GM12878 (cell line): ENCODE measurements around the gene TBC1D1. TPM values are rescaled to one million over a fixed set of nuclear protein-coding genes. Genes with fewer than 3 reads are reported as not detected.

Experiments
- ATAC-seq: fragments of 200-7000 bp; cut with Tn5 transposase; 3 replicates; pipeline ENCODE4 v1.9.1; 2020; ENCODE audit warnings: mild to moderate bottlenecking, moderate library complexity
- BruUV-seq: library from RNA; stranded (reverse); fragments of 400-500 nt; replicated peaks from 2 replicates; lab custom pipeline; 2021; lab: Mats Ljungman, UMichigan
- CTCF ChIA-PET: fragments of 300-600 bp; sonication (Branson Sonifier 250); formaldehyde crosslinking; extraction: SDS; loops from one replicate; lab custom pipeline; 2021; ENCODE audit warnings: inconsistent platforms; lab: Yijun Ruan, JAX
- POLR2A ChIA-PET: fragments of 350-600 bp; formaldehyde crosslinking; extraction: SDS; loops from one replicate; lab custom pipeline; 2021; ENCODE audit warnings: inconsistent platforms; lab: Charles Lee
- RAD21 ChIA-PET: fragments of 300-600 bp; sonication (Branson Sonifier 250); formaldehyde crosslinking; loops from one replicate; lab custom pipeline; 2023; ENCODE audit warnings: antibody characterized with exemption; ENCODE audit not compliant: unreplicated experiment; lab: Charles Lee
- SMC1A ChIA-PET: fragments of 300-600 bp; sonication (Branson Sonifier 250); formaldehyde crosslinking; loops from one replicate; lab custom pipeline; 2023; ENCODE audit not compliant: unreplicated experiment, uncharacterized antibody; lab: Charles Lee
- DNase-seq: peaks from one replicate; pipeline ENCODE4 v3.0.0-alpha.2; 2011; ENCODE audit warnings: low read depth, low spot score
- FAIRE-seq: peaks from 3 replicates; lab custom pipeline; 2011; peaks lifted over from hg19 to GRCh38; lab: Jason Lieb, UNC
- H2AFZ ChIP-seq: 2 replicates; pipeline ENCODE4 v1.6.0; 2011; ENCODE audit warnings: low read depth, low read length, control low read depth; ENCODE audit not compliant: control insufficient read depth
- H3K27ac ChIP-seq: 2 replicates; pipeline ENCODE4 v1.5.1; 2011; ENCODE audit warnings: control low read depth; ENCODE audit not compliant: control insufficient read depth, insufficient read depth
- H3K27me3 ChIP-seq, 2 experiments: replicated peaks in 1 of 2; 2 replicates each; pipeline versions ENCODE4 v1.6.0 to v1.6.1; 2011; ENCODE audit warnings: low read length in 1 of 2; ENCODE audit not compliant: control insufficient read depth in 2 of 2, insufficient read depth in 2 of 2
- H3K36me3 ChIP-seq, 2 experiments: 2 replicates each; pipeline ENCODE4 v1.5.1; 2011; ENCODE audit warnings: low read length in 1 of 2; ENCODE audit not compliant: control insufficient read depth in 2 of 2, insufficient read depth in 2 of 2
- H3K4me1 ChIP-seq: 2 replicates; pipeline ENCODE4 v1.6.1; 2011; ENCODE audit warnings: mild to moderate bottlenecking, low read length, moderate library complexity, mixed read lengths; ENCODE audit not compliant: control insufficient read depth, insufficient read depth
- H3K4me2 ChIP-seq: 2 replicates; pipeline ENCODE4 v1.6.0; 2011; ENCODE audit warnings: control low read depth; ENCODE audit not compliant: control insufficient read depth, insufficient read depth
- H3K4me3 ChIP-seq: fragments of 200-600 bp; sonication (generic); 2 replicates; pipeline ENCODE4 v1.5.1; 2016
- H3K79me2 ChIP-seq: 2 replicates; pipeline ENCODE4 v1.6.0; 2011; ENCODE audit warnings: low read length; ENCODE audit not compliant: control insufficient read depth, insufficient read depth
- H3K9ac ChIP-seq: 2 replicates; pipeline ENCODE4 v1.8.0; 2011; ENCODE audit warnings: low read length, control low read depth, mixed read lengths; ENCODE audit not compliant: control insufficient read depth, insufficient read depth
- H3K9me3 ChIP-seq: replicated peaks from 3 replicates; pipeline ENCODE4 v1.5.1; 2011; ENCODE audit warnings: mild to moderate bottlenecking, low read length; ENCODE audit not compliant: control insufficient read depth, insufficient read depth
- H4K20me1 ChIP-seq: 2 replicates; pipeline ENCODE4 v1.6.0; 2011; ENCODE audit not compliant: control insufficient read depth, insufficient read depth
- ATF3 ChIP-seq: IDR thresholded peaks from 2 replicates; pipeline ENCODE4 v1.6.1; 2011; ENCODE audit warnings: low read depth, mild to moderate bottlenecking, low read length, moderate library complexity, borderline replicate concordance; ENCODE audit errors: extremely low read depth
- BACH1 ChIP-seq: fragments of 450-650 bp; IDR thresholded peaks from 2 replicates; pipeline ENCODE4 v1.6.1; 2017; ENCODE audit warnings: mild to moderate bottlenecking, borderline replicate concordance
- BHLHE40 ChIP-seq, 2 experiments: fragments of 450-650 bp in 1 of 2; IDR thresholded peaks; 2 replicates each; pipeline ENCODE4 v1.6.1; 2011 to 2017; ENCODE audit warnings: low read depth in 2 of 2, borderline replicate concordance in 1 of 2, improper control_type of control experiment in 1 of 2, low read length in 1 of 2, mild to moderate bottlenecking in 1 of 2
- CBFB ChIP-seq: IDR thresholded peaks from 2 replicates; pipeline ENCODE4 v1.6.1; 2016; ENCODE audit warnings: antibody characterized with exemption, low read depth
- CHD2 ChIP-seq: IDR thresholded peaks from 2 replicates; pipeline ENCODE4 v1.6.1; 2011; ENCODE audit warnings: low read depth, low read length, improper control_type of control experiment, borderline replicate concordance
- CREM ChIP-seq: IDR thresholded peaks from 2 replicates; pipeline ENCODE4 v1.6.1; 2014; ENCODE audit warnings: antibody characterized with exemption, low read depth
- MYC ChIP-seq: IDR thresholded peaks from 2 replicates; pipeline ENCODE4 v1.6.1; 2011; ENCODE audit warnings: mild to moderate bottlenecking, low read length, moderate library complexity, inconsistent platforms; ENCODE audit not compliant: insufficient read depth, insufficient replicate concordance, insufficient read length, severe bottlenecking
- NFIC ChIP-seq: IDR thresholded peaks from 2 replicates; pipeline ENCODE4 v1.6.1; 2012; ENCODE audit warnings: low read depth, mild to moderate bottlenecking, inconsistent platforms, low read length, moderate library complexity
- NFXL1 ChIP-seq: fragments of 450-650 bp; IDR thresholded peaks from 2 replicates; pipeline ENCODE4 v1.6.1; 2017; ENCODE audit warnings: antibody characterized with exemption, mild to moderate bottlenecking, borderline replicate concordance
- ZBTB33 ChIP-seq: fragments of 450-650 bp; IDR thresholded peaks from 2 replicates; pipeline ENCODE4 v1.6.1; 2017; ENCODE audit warnings: mild to moderate bottlenecking
- ZNF274 ChIP-seq: IDR thresholded peaks from one replicate; pipeline ENCODE4 v1.8.0; 2011; ENCODE audit not compliant: insufficient read length, insufficient read depth
- WGBS: methylation state at CpG from one replicate; pipeline ENCODE4 v1.1.6; 2016; ENCODE audit warnings: low lambda C conversion rate; ENCODE audit not compliant: insufficient replicate concordance, insufficient coverage; ENCODE audit errors: missing lambda C conversion rate; 5-methylcytosine and 5-hydroxymethylcytosine counted together
- in situ Hi-C: fragments of 300-500 bp; cut with MboI; formaldehyde crosslinking; loops from 9 replicates; pipeline ENCODE4 v1.14.3; 2018; ENCODE audit warnings: mixed read lengths
- intact Hi-C: fragments of 100-400 bp; cut with micrococcal nuclease; formaldehyde crosslinking; loops from one replicate; pipeline ENCODE4 v1.14.2; 2022; ENCODE audit not compliant: unreplicated experiment
- polyA plus RNA-seq, 11 experiments: library from polyadenylated mRNA; depleted of rRNA in 4 of 11; unstranded in 6 of 11; stranded (reverse) in 5 of 11; fragments of >200 nt; fragmentation: Nextera tagmentation in 4 of 11; fragmentation: Illumina TruSeq in 1 of 11; extraction: Ambion mirVana in 4 of 11; extraction: Trizol in 1 of 11; gene quantifications; 1 replicate in 1 of 11; 2 replicates in 10 of 11; pipeline versions ENCODE4 v1.2.1 to v1.2.3, GENCODE V29; 2011 to 2016; ENCODE audit warnings: inconsistent platforms in 2 of 11, missing spikeins in 2 of 11, low read depth in 1 of 11
- total RNA-seq, 4 experiments: library from RNA; depleted of rRNA in 3 of 4; stranded (reverse); fragments of >200 nt in 3 of 4; fragmentation: Illumina TruSeq in 1 of 4; extraction: Trizol in 1 of 4; gene quantifications; 2 replicates each; pipeline versions ENCODE4 v1.2.1 to v1.2.3, GENCODE V29; 2013 to 2021
- TF ChIP-seq, protein P1 (sequence below): fragments of 450-650 bp; IDR thresholded peaks from 2 replicates; pipeline ENCODE4 v1.6.1; 2017; ENCODE audit warnings: antibody characterized with exemption, mild to moderate bottlenecking, moderate library complexity
- TF ChIP-seq, protein P2 (sequence below): fragments of 450-650 bp; formaldehyde crosslinking; IDR thresholded peaks from 2 replicates; pipeline ENCODE4 v1.4.0; 2022; ENCODE audit warnings: mild to moderate bottlenecking, moderate library complexity

Gene TBC1D1
- total and polyA plus RNA-seq, 10 of the 15 experiments (the other 5 are each of a cell fraction or from before 2014, with no cell fraction given): 5.3 to 102 (median 57.8) TPM

GRCh38 chr4:37991623-37992410 lies 100.9 kb downstream of the TBC1D1 start:
- peaks cover 2% of the 10 kb centered on the region; the same call in 1 of the 2 replicates for H3K79me2 ChIP-seq
- no peaks in the 10 kb centered on the region for H4K20me1 ChIP-seq
- H3K36me3 ChIP-seq: peaks cover 0 to 2% of the 10 kb centered on the region in 2 experiments; a peak in 2 of 4 replicates
- no peak overlapping the region for H3K4me3 ChIP-seq
- H3K4me2 ChIP-seq: no peak overlapping the region
- TSS peak; percentile 20 for BruUV-seq
- H3K9ac ChIP-seq: no peak overlapping the region
- POLR2A ChIA-PET: interaction anchor here (0.9 kb wide), 1 partner anchor 39 kb away, joined by 3 read pairs; no protein-coding TSS in a partner anchor
- WGBS: 96% methylated on average over 8 of the region's 8 CpGs
- ATAC-seq (no peak), DNase-seq (no peak), FAIRE-seq (no peak)
- no peaks in the 10 kb centered on the region for H3K9me3 ChIP-seq
- H2AFZ ChIP-seq: no peak overlapping the region
- SMC1A ChIA-PET: interaction anchor here (0.6 kb wide), 1 partner anchor 39 kb away, joined by 3 read pairs; no protein-coding TSS in a partner anchor
- H3K4me1 ChIP-seq: peaks cover 9% of the 10 kb centered on the region; the same call in 1 of the 2 replicates
- CTCF ChIA-PET: interaction anchor here (0.6 to 2.4 kb wide), 5 partner anchors 13 to 1353 kb away, joined by 3 to 11 read pairs (median 3); no protein-coding TSS in a partner anchor
- H3K27ac ChIP-seq: no peak overlapping the region
- in situ Hi-C loops: no loop called here
- intact Hi-C loops: no loop called here
- RAD21 ChIA-PET: interaction anchor here (0.6 kb wide), 1 partner anchor 7 kb away, joined by 3 read pairs; no protein-coding TSS in a partner anchor
- no peaks in the 10 kb centered on the region for H3K27me3 ChIP-seq
- TF ChIP-seq NFIC (no peak), CBFB (no peak), BHLHE40 (IDR thresholded peaks at IDR 0.05; ENCODE audit: borderline replicate concordance in 1 of 2, low read depth in 2 of 2, low read length in 1 of 2) (no peak), ATF3 (no peak), BACH1 (no peak), MYC (no peak), ZBTB33 (no peak), ZNF274 (no peak), CREM (no peak), CHD2 (no peak), NFXL1 (no peak)
- TF ChIP-seq, protein P1, sequence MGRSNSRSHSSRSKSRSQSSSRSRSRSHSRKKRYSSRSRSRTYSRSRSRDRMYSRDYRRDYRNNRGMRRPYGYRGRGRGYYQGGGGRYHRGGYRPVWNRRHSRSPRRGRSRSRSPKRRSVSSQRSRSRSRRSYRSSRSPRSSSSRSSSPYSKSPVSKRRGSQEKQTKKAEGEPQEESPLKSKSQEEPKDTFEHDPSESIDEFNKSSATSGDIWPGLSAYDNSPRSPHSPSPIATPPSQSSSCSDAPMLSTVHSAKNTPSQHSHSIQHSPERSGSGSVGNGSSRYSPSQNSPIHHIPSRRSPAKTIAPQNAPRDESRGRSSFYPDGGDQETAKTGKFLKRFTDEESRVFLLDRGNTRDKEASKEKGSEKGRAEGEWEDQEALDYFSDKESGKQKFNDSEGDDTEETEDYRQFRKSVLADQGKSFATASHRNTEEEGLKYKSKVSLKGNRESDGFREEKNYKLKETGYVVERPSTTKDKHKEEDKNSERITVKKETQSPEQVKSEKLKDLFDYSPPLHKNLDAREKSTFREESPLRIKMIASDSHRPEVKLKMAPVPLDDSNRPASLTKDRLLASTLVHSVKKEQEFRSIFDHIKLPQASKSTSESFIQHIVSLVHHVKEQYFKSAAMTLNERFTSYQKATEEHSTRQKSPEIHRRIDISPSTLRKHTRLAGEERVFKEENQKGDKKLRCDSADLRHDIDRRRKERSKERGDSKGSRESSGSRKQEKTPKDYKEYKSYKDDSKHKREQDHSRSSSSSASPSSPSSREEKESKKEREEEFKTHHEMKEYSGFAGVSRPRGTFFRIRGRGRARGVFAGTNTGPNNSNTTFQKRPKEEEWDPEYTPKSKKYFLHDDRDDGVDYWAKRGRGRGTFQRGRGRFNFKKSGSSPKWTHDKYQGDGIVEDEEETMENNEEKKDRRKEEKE: no peak
- TF ChIP-seq, protein P2, sequence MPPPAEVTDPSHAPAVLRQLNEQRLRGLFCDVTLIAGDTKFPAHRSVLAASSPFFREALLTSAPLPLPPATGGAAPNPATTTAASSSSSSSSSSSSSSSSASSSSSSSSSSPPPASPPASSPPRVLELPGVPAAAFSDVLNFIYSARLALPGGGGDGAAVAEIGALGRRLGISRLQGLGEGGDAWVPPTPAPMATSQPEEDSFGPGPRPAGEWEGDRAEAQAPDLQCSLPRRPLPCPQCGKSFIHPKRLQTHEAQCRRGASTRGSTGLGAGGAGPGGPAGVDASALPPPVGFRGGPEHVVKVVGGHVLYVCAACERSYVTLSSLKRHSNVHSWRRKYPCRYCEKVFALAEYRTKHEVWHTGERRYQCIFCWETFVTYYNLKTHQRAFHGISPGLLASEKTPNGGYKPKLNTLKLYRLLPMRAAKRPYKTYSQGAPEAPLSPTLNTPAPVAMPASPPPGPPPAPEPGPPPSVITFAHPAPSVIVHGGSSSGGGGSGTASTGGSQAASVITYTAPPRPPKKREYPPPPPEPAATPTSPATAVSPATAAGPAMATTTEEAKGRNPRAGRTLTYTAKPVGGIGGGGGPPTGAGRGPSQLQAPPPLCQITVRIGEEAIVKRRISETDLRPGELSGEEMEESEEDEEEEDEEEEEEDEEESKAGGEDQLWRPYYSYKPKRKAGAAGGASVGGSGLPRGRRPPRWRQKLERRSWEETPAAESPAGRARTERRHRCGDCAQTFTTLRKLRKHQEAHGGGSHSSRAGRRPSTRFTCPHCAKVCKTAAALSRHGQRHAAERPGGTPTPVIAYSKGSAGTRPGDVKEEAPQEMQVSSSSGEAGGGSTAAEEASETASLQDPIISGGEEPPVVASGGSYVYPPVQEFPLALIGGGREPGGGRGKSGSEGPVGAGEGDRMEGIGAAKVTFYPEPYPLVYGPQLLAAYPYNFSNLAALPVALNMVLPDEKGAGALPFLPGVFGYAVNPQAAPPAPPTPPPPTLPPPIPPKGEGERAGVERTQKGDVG (CRISPR knock-in tag): no peak
